Amygdala (tissue), 56 donors: Measurements from ENCODE around the gene SIN3B.

Experiments
- DNase-seq, 56 donors: peaks; one replicate each; lab custom pipeline; 2025; lab: John Stamatoyannopoulos, UW

SIN3B gene

DNA sequence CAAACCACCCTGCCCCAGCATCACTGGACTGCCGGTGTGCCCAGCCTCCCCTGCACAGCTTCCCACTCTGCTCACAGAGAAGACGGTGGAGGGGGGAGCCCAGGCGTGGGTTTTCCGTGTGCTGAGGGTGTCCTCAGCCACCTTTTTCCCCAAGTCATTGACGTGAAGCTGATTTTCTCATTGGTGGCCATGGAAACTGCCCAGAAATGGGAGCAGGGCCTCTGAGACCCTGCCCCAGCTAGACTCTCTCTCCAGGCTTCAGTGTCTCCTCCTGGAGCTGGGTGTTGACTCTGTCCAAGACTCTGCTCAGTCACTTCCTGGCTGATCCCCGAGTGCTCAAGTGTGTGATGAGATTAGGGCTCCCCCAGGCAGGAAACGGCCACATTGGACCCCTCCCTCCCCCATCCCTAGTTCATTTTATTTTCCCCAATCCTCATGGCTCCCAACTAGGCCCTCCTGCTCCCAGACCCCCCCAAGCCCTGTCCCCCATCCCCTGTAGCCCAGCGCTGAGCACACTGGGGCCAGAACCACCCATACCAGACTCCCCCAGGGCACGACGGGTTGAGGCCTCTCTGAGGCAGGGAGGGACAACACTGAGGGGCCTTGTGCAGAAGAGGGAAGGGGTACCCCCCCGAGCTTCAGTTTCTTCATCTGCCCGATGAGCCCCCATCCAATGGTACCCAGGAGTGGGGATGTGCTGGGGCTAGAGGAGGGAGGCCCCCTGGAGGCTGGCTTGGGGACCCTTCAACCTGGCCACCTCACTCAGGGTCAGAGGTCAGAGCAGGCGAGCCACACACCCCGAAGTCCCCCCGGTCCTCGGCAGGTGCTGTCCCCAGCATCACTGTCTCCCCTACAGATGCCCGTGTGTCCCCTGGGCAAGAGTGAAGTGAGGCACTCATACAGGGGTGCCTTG is 58.4 kb downstream of the SIN3B start:
- DNase-seq, result no peak

DNA sequence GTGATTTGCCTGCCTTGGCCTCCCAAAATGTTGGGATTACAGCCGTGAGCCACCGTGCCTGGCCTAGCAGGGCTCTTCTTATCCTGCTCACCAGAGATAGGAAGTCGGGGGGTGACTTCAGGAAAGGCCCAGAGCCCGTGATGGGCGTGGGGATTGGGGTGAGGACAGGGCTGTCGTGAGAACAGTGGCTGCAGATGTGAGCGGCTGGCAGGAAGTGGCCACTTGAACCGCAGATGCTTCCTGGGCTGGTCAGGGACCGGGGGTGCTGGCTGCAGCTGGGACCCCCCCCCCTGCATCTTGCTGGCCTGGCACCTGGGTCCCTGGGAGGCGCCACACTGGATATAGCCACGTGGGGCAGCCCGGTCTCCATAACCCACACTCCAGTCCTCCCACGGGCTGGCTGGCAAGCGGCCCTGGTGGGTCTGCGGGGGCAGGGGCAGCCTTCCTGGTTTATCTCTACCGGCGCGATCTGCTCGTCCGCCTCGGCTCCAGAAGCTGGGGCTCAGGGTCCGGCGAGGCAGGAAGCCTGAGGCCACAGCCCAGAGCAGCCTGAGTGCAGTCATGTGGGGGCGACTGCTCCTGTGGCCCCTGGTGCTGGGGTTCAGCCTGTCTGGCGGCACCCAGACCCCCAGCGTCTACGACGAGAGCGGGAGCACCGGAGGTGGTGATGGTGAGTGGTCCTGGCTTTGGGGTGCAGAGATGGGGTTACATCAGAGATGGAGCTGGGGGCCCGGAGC is 59.6 kb downstream of the SIN3B start, which contains the start of gene F2RL3:
Gene F2RL3, plus strand, starts transcription at position 371 of the 737 bp plus-strand sequence. Its CDS starts 191 bp downstream, at position 562.
- peak in 1 of 56 donors; percentile 13 for DNase-seq

DNA sequence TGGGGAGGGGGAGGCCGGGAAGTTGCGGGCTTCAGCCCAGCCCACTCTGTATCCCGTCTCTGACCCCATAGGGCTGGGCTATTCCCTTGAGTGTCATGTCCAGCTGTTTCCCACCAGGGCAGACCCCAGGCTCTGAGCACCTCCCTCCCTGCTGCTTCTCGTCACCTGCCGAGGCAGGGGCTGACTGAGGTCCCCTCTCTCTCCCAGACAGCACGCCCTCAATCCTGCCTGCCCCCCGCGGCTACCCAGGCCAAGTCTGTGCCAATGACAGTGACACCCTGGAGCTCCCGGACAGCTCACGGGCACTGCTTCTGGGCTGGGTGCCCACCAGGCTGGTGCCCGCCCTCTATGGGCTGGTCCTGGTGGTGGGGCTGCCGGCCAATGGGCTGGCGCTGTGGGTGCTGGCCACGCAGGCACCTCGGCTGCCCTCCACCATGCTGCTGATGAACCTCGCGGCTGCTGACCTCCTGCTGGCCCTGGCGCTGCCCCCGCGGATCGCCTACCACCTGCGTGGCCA is 60.2 kb downstream of the SIN3B start:
- DNase-seq, result peak in 3 of 56 donors; percentile 14 to 37 (median 17)

DNA sequence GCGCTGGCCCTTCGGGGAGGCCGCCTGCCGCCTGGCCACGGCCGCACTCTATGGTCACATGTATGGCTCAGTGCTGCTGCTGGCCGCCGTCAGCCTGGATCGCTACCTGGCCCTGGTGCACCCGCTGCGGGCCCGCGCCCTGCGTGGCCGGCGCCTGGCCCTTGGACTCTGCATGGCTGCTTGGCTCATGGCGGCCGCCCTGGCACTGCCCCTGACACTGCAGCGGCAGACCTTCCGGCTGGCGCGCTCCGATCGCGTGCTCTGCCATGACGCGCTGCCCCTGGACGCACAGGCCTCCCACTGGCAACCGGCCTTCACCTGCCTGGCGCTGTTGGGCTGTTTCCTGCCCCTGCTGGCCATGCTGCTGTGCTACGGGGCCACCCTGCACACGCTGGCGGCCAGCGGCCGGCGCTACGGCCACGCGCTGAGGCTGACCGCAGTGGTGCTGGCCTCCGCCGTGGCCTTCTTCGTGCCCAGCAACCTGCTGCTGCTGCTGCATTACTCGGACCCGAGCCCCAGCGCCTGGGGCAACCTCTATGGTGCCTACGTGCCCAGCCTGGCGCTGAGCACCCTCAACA is 60.8 kb downstream of the SIN3B start:
- no peak for DNase-seq

GRCh38 chr19:16890461-16891184 is 61.4 kb downstream of the SIN3B start:
- no peak for DNase-seq

DNA sequence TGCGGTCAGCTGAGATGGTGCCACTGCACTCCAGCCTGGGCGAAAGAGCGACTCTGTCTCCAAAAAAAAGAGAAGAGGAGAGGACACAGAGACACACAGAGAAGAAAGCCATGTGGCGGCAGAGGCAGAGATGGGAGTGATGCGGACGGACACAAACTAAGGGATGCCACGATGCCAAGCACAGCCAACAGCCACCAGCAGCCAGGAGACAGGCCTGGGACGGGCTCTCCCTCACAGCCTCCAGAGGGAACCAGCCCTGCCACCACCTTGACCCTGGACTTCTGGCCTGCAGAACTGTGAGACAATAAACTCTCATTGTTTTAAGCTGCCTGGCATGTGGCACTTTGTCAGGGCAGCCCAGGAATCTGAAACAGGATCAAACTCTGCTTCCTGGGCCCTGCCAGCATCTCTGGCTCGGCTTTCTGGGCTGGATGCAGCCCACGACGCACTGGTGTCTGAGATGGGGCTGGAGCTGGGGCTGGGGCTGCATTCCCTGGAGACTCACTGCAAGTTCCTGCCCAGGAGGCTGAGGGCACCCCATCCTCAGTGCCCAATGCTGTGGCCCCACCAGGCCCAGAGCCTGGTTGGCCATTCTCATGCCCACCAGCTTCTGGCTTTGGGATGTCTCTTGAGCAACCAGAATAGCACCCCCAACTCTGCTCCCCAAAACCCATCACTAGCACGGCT is 62.6 kb downstream of the SIN3B start:
- no peak for DNase-seq

DNA sequence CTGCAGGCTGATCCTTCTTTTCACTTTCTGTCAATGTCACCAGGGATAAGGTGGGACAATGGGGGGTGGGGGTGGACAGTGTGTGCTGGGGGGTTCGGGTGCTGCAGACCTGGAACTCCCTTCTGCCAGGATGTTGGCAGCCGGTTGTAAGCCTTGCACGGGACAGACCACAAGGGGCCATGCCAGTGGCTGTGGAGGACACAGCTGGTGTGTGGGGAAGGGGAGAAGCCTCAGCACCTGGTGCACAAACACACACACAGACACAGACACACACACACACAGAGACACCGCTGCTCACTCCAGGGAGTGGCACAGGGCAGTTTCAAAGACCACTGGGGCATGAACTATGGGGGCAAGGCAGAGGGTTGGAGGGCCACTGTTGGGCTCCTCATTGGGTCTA is 63.2 kb downstream of the SIN3B start:
- DNase-seq, result no peak

DNA sequence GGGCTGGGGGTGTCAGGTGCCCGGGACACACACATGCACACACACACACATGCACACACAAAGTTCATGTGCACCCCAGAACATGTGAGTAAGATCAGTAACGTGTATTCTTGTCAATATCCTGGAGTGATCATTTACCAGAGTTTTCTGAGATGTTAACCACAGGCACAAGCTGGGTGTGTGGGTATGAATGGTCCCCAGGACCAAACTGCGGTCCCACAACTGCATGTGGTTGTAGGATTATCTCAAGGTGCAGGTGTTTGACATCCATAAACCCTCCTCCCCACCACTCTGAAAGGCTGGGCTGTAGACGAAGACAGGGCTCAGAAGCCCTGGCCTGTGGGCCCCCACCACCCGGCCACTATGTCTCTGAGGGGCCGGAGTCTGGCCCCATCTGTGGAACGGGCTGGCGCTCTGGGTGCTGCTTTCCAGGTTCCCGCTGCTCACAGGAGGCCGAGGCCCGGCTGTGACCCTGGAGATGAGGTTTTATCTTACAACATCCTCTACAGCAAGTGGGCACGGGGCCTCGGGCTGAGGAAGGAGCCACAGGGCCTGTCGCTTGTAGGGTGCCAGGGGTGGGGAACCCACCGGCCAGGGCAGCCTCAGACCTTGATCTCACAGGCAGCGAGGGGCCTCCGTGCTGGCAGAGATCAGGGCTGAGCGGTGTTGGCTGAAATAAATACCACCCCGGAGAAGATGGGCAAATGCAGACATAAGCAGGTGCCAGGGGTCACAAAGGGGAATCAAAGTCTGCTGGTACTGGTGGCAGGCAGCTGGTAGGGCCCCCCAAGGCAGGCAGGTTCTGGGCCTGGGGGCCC is 63.9 kb downstream of the SIN3B start:
- no peak for DNase-seq

DNA sequence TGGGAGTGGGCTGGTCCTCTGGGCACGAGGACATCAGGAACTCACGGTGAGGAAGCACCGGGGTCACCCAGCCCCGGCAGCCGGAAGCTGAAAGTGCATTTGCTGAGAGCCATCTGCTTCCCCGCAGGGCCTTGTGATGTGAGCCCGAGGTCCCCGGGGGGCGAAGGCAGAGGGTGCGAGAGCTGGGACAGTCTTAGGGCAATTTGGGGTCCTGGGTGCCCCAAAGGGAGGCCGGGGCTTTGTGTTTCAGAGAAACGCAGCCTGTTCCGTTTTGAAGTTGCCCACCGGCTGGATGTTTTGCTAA is 64.4 kb downstream of the SIN3B start:
- DNase-seq, result no peak

DNA sequence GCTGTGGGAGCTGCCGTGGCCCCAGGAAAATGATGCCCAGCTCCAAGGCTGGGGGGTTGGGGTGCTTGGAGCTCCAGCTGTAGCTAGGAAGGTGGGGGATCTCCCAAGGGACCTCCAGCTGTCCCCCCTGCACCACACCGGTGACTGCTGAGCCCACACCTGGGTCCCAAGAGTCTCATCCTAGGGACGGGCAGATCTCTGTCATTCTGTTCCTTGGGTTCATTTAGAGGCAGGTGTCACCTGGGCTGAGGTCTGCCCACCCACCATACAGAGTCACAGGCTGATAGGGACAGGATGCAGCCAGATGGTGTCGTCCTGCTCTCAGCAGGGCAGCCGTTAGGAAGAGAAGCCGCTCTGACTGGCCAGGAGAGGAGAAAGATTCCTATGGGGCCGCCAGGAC is 64.9 kb downstream of the SIN3B start:
- no peak for DNase-seq

DNA sequence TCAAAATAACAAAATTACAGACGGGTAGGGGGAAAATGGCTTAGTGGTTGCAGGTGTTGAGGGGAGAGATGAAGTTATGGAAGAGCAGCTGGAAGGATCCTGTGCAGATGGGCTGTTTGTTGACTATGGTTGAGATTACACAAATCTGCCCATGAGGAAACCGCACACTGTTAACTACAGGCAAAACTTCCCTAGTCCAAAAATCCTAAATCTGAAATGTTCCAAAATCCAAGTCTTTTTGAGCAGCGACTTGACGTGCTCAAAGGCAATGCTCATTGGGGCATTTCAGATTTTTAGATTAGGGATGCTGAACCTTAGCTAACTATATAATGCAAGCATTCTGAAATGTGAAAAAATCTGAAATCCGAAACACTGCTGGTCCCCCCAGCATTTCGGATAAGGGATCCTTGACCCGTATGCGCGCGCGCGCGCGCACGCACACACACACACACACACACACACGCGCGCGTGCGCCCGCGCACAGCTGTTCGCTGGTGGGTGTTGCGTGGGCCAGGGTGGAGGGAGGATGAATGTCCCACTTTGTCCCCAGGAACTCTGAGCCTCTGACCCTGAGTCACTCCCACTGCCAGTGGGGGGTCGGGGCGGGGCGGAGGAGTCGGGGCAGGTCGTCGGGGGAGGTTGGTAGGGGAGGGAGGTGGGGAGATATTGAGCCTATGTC is 66.4 kb downstream of the SIN3B start:
- DNase-seq, result peak in 5 of 56 donors; percentile 8 to 20 (median 18)

DNA sequence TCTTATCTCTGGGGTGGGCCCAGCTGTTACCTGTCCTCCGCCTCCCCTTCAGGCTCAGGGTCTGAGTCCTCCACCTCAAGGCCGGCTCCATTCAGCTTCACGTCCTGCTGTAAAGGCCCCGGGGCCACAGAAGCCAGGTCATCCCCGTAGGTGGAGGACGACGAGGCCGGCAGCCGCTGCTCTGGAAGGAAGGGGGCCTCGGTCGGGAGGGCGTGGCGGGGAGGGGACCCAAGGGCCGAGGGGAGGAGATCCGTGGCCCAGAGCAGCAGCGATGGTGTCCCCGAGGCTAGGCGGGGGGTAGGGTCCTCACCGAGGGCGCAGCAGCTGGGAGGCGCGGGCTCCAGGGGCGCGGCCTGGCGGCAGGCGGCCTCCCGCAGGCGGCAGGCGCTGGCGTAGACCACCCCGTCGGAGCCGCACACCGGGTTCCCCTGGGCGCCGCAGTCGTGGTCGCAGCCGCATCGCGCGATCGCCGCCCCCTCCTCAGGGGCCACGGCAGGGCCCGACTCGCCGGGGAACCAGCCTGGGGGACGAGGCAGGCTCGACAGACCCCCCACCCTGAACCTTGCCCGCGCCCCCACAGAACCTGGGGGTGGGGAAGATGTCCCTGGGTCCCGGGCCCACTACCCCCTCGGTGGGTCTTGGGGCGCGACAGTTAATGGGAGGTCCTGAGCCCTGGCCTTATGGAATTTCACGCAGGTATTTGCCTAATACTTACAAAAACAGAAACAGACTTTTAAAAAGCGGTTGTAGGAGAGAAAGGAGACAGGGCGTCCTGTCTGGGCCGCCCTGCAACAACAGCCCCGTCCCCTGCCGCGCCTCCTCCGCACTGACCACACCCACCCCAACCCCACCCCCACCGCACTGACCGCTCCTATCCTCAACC is 67.2 kb downstream of the SIN3B start:
- DNase-seq, result no peak

DNA sequence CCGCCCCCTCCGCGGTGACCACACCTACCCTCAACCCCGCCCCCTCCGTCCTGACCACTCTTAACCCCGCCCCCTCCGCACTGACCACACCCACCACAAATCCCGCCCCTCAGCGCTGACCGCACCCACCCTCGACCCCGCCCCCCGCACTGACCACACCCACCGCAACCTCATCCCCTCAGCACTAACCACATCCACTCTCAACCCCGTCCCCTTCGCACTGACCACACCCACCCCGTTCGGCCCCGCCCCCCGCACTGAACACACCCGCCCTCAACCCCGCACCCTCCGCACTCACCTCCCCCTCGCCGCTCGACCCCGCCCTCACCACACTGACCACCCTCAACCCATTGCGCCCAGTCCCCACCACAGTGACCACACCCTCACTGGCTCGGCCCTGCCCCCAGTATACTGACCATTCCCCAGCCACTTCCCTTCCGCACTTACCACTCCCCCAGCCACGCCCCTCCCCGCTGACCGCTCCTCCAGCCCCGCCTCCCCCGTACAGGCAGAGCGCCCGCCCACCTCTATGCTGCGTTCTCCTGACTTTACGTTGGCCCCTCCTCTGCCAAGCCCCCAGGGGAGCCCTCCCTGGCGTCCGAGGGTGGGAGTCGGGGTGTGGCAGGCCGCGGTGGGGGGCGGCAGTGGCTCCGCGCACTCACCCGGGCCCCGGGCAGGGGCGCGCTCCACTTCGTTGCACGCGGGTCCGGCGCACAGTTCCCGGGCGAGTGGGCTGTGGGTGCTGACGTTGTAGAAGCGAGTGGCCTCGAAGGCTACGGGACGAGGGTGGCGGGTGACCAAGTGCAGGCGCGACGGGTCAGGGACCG is 68.0 kb downstream of the SIN3B start:
- DNase-seq, result peak in 51 of 56 donors; percentile 21 to 91 (median 69)

DNA sequence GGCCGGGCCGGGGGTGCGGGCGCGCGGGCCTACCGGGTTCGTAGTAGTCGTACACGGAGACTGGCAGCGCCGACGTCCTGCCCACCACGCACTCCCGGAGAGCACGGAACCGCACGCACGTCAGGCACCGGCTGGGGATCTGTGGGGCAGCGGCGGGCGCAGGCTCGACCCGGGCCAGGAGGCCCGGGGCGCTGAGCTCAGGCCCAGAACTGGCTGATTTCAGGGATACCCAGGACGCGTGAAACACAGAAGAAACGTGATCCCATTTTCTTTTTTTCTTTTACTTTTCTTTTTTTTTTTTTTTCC is 68.6 kb downstream of the SIN3B start:
- DNase-seq, result no peak

GRCh38 chr19:16898361-16899015 is 69.3 kb downstream of the SIN3B start:
- DNase-seq, result no peak

GRCh38 chr19:16899566-16900075 is 70.4 kb downstream of the SIN3B start:
- no peak for DNase-seq
